OCI-LY1 (cell line): Measurements from ENCODE around the gene HIPK4.
"Not testable (repeated sequence)": the region's sequence is repeated elsewhere in the genome, so short reads cannot be mapped to it uniquely, and the experiment has no call there.

Experiments used
- H2AFZ ChIP-seq: fragments of 200-600 bp; sonication (generic), shearing (Covaris generic); 2 replicates; pipeline ENCODE4 v1.6.0; 2014; ENCODE audit warnings: antibody characterized with exemption, mild to moderate bottlenecking, low read length
- H3F3A ChIP-seq: fragments of 200-600 bp; sonication (generic), shearing (Covaris generic); 2 replicates; pipeline ENCODE4 v1.6.0; 2014; ENCODE audit warnings: mild to moderate bottlenecking, antibody characterized with exemption, low read length, moderate library complexity; ENCODE audit not compliant: insufficient read depth
- H3K27ac ChIP-seq: fragments of 200-600 bp; sonication (generic); 2 replicates; pipeline ENCODE4 v1.5.1; 2014; ENCODE audit warnings: low read length, mixed run types, mild to moderate bottlenecking, low read depth; ENCODE audit not compliant: poor library complexity, severe bottlenecking
- H3K27me3 ChIP-seq: fragments of 200-600 bp; sonication (generic); 2 replicates; pipeline ENCODE4 v1.6.0; 2014; ENCODE audit warnings: antibody characterized with exemption, mild to moderate bottlenecking, low read length, moderate library complexity; ENCODE audit not compliant: insufficient read depth
- H3K36me3 ChIP-seq: fragments of 200-600 bp; sonication (generic); 2 replicates; pipeline ENCODE4 v1.6.1; 2014; ENCODE audit warnings: mild to moderate bottlenecking, antibody characterized with exemption, low read length, moderate library complexity, mixed read lengths; ENCODE audit not compliant: insufficient read depth
- H3K4me1 ChIP-seq: fragments of 200-600 bp; sonication (generic); 2 replicates; pipeline ENCODE4 v1.5.1; 2014; ENCODE audit warnings: mild to moderate bottlenecking, low read length, moderate library complexity; ENCODE audit not compliant: insufficient read depth, severe bottlenecking
- H3K4me2 ChIP-seq: fragments of 200-600 bp; sonication (generic), shearing (Covaris generic); 2 replicates; pipeline ENCODE4 v1.6.1; 2014; ENCODE audit warnings: low read length
- H3K4me3 ChIP-seq: fragments of 200-600 bp; sonication (generic); 2 replicates; pipeline ENCODE4 v1.5.1; 2014; ENCODE audit warnings: low read length, low read depth, mild to moderate bottlenecking, mixed read lengths; ENCODE audit not compliant: poor library complexity, severe bottlenecking
- H3K79me2 ChIP-seq: fragments of 200-600 bp; shearing (Covaris generic); 2 replicates; pipeline ENCODE4 v1.6.1; 2016; ENCODE audit warnings: mixed run types, low read length, mixed read lengths; ENCODE audit not compliant: insufficient read depth
- H3K9ac ChIP-seq: fragments of 200-600 bp; sonication (generic), shearing (Covaris generic); 2 replicates; pipeline ENCODE4 v1.6.1; 2014; ENCODE audit warnings: mild to moderate bottlenecking, low read length, mixed read lengths
- H3K9me2 ChIP-seq: fragments of 200-600 bp; sonication (generic), shearing (Covaris generic); 2 replicates; pipeline ENCODE4 v1.6.1; 2014; ENCODE audit warnings: low read depth, mild to moderate bottlenecking, low read length, mixed read lengths
- H3K9me3 ChIP-seq: fragments of 200-600 bp; shearing (Covaris generic); 2 replicates; pipeline ENCODE4 v1.6.1; 2014; ENCODE audit warnings: low read length, mixed read lengths
- H4K20me1 ChIP-seq: fragments of 200-600 bp; sonication (generic), shearing (Covaris generic); 2 replicates; pipeline ENCODE4 v1.6.0; 2016; ENCODE audit warnings: mild to moderate bottlenecking, low read length; ENCODE audit not compliant: insufficient read depth
- CTCF ChIP-seq: fragments of 200-600 bp; sonication (generic), shearing (Covaris generic); IDR thresholded peaks from 2 replicates; pipeline ENCODE4 v1.5.1; 2017; ENCODE audit warnings: mild to moderate bottlenecking, antibody characterized with exemption, low read length, moderate library complexity, mixed read lengths
- EZH2 ChIP-seq: fragments of 200-600 bp; sonication (generic), shearing (Covaris generic); IDR thresholded peaks from 2 replicates; pipeline ENCODE4 v1.8.0; 2017; ENCODE audit warnings: borderline replicate concordance, mixed run types, mild to moderate bottlenecking, antibody characterized with exemption, low read length, moderate library complexity, mixed read lengths

HIPK4 gene

GRCh38 chr19:40431698-40432097 lies 41.7 kb upstream of the HIPK4 start:
- no peaks in the 10 kb centered on the region for H3F3A ChIP-seq
- TF ChIP-seq CTCF (no peak), EZH2 (no peak)
- no peak overlapping the region for H3K4me2 ChIP-seq
- no peaks in the 10 kb centered on the region for H3K27me3 ChIP-seq
- no peaks in the 10 kb centered on the region for H3K36me3 ChIP-seq
- H3K9me3 ChIP-seq: no peaks in the 10 kb centered on the region
- no peaks in the 10 kb centered on the region for H3K9me2 ChIP-seq
- peaks cover 26% of the 10 kb centered on the region for H3K4me1 ChIP-seq
- no peak overlapping the region for H3K4me3 ChIP-seq
- no peaks in the 10 kb centered on the region for H4K20me1 ChIP-seq
- no peaks in the 10 kb centered on the region for H3K79me2 ChIP-seq
- no peak overlapping the region for H2AFZ ChIP-seq
- no peak overlapping the region for H3K27ac ChIP-seq
- no peak overlapping the region for H3K9ac ChIP-seq

- H3K9ac ChIP-seq, H3K27me3 ChIP-seq, H3K4me3 ChIP-seq, H3K79me2 ChIP-seq, H4K20me1 ChIP-seq, H3K9me2 ChIP-seq, H3F3A ChIP-seq, H2AFZ ChIP-seq, H3K4me2 ChIP-seq, H3K9me3 ChIP-seq, H3K36me3 ChIP-seq, H3K27ac ChIP-seq: not testable (repeated sequence)
- H3K4me1 ChIP-seq: peaks cover 27% of the 10 kb centered on the region
These were observed 40.3 kb upstream of the HIPK4 start for GRCh38 chr19:40430242-40430641.

- not testable (repeated sequence) for H3K79me2 ChIP-seq, H3K4me2 ChIP-seq, H3K9me2 ChIP-seq, H3K9ac ChIP-seq, H3K9me3 ChIP-seq, H3F3A ChIP-seq, H3K4me3 ChIP-seq, H3K27me3 ChIP-seq, H2AFZ ChIP-seq, H4K20me1 ChIP-seq, H3K36me3 ChIP-seq, H3K27ac ChIP-seq
- peaks cover 13% of the 10 kb centered on the region for H3K4me1 ChIP-seq
These were observed 38.2 kb upstream of the HIPK4 start for GRCh38 chr19:40428197-40428596.

- H3K4me2 ChIP-seq: peak within 1 kb of the TSS; percentile 99
- no peaks in the 10 kb centered on the region for H3F3A ChIP-seq
- peak within 1 kb of the TSS; percentile 69 for H3K27ac ChIP-seq
- H4K20me1 ChIP-seq: no peaks in the 10 kb centered on the region
- H3K9me3 ChIP-seq: no peaks in the 10 kb centered on the region
- peaks cover 19% of the 10 kb centered on the region for H3K4me1 ChIP-seq
- TF ChIP-seq EZH2 (no peak), CTCF (peak; percentile 91)
- H2AFZ ChIP-seq: peak within 1 kb of the TSS; percentile 82; the same call in 1 of the 2 replicates
- peaks cover 6% of the 10 kb centered on the region; the same call in 1 of the 2 replicates for H3K79me2 ChIP-seq
- peak within 1 kb of the TSS; percentile 87 for H3K9ac ChIP-seq
- H3K9me2 ChIP-seq: no peaks in the 10 kb centered on the region
- H3K36me3 ChIP-seq: peaks cover 9% of the 10 kb centered on the region
- no peaks in the 10 kb centered on the region for H3K27me3 ChIP-seq
- H3K4me3 ChIP-seq: peak within 1 kb of the TSS; percentile 84
These were observed 35.7 kb upstream of the HIPK4 start, which contains the start of gene SERTAD1 for GRCh38 chr19:40425450-40426287. TSS of gene SERTAD1 (minus strand) at chr19:40425992. CDS start at chr19:40423546, 2,446 bp downstream.
